GM23338 (cell line): ENCODE results near the gene CMPK1. TPM values are rescaled to one million over a fixed set of nuclear protein-coding genes. Genes with fewer than 3 reads are reported as not detected.
A peak's percentile ranks its signal among the peaks of the same experiment; 100 is the strongest.

Source experiments
- ATAC-seq: fragments of 200-7000 bp; cut with Tn5 transposase; 3 replicates; pipeline ENCODE4 v1.9.1; 2020
- DNase-seq: peaks from one replicate; pipeline ENCODE4 v3.0.0-alpha.2; 2015; ENCODE audit warnings: low spot score
- H2AFZ ChIP-seq: fragments of 200-600 bp; sonication (generic); 2 replicates; pipeline ENCODE4 v1.8.0; 2016; ENCODE audit warnings: antibody characterized with exemption, mild to moderate bottlenecking, moderate library complexity
- H3F3A ChIP-seq: fragments of 200-600 bp; sonication (generic); replicated peaks from 2 replicates; pipeline ENCODE4 v1.8.0; 2017; ENCODE audit warnings: antibody characterized with exemption, mixed run types, low read depth
- H3K27ac ChIP-seq: fragments of 200-600 bp; sonication (generic); 2 replicates; pipeline ENCODE4 v1.6.1; 2016; ENCODE audit warnings: low read depth
- H3K27me3 ChIP-seq: fragments of 200-600 bp; sonication (generic); 2 replicates; pipeline ENCODE4 v1.8.0; 2016; ENCODE audit warnings: mild to moderate bottlenecking, mixed run types, moderate library complexity; ENCODE audit not compliant: insufficient read depth
- H3K36me3 ChIP-seq: fragments of 200-600 bp; sonication (generic); 2 replicates; pipeline ENCODE4 v1.8.0; 2016; ENCODE audit warnings: mild to moderate bottlenecking; ENCODE audit not compliant: insufficient read depth
- H3K4me1 ChIP-seq: fragments of 200-600 bp; sonication (generic); 2 replicates; pipeline ENCODE4 v1.8.0; 2016; ENCODE audit warnings: mild to moderate bottlenecking, moderate library complexity; ENCODE audit not compliant: insufficient read depth
- H3K4me2 ChIP-seq: fragments of 200-600 bp; sonication (generic); 2 replicates; pipeline ENCODE4 v1.7.1; 2017; ENCODE audit warnings: mixed run types
- H3K4me3 ChIP-seq: fragments of 200-600 bp; sonication (generic); 2 replicates; pipeline ENCODE4 v1.6.1; 2016; ENCODE audit warnings: mixed run types
- H3K79me2 ChIP-seq: fragments of 200-600 bp; sonication (generic); replicated peaks from 2 replicates; pipeline ENCODE4 v1.8.0; 2017; ENCODE audit warnings: mild to moderate bottlenecking; ENCODE audit not compliant: insufficient read depth
- H3K9me2 ChIP-seq: fragments of 200-600 bp; sonication (generic); 2 replicates; pipeline ENCODE4 v1.8.0; 2017; ENCODE audit not compliant: insufficient read depth
- H4K20me1 ChIP-seq: fragments of 200-600 bp; sonication (generic); replicated peaks from 2 replicates; pipeline ENCODE4 v1.8.0; 2017; ENCODE audit warnings: mild to moderate bottlenecking; ENCODE audit not compliant: insufficient read depth
- H3K27ac Mint-ChIP-seq: 2 replicates; pipeline ENCODE4 v1.8.0; 2020; ENCODE audit warnings: inconsistent platforms, mild to moderate bottlenecking, moderate library complexity, mixed read lengths
- H3K27me3 Mint-ChIP-seq: 3 replicates; pipeline ENCODE4 v1.8.0; 2022; ENCODE audit warnings: low read depth, mild to moderate bottlenecking, moderate library complexity, mixed read lengths, inconsistent platforms; ENCODE audit not compliant: insufficient read depth, poor library complexity
- H3K36me3 Mint-ChIP-seq: 3 replicates; pipeline ENCODE4 v1.8.0; 2021; ENCODE audit warnings: low read depth, mild to moderate bottlenecking, inconsistent platforms, moderate library complexity, mixed read lengths
- H3K4me1 Mint-ChIP-seq: 3 replicates; pipeline ENCODE4 v1.8.0; 2020; ENCODE audit warnings: mild to moderate bottlenecking, inconsistent platforms, mixed read lengths
- H3K4me3 Mint-ChIP-seq: 3 replicates; pipeline ENCODE4 v1.8.0; 2021; ENCODE audit warnings: moderate library complexity, mild to moderate bottlenecking, inconsistent platforms, mixed read lengths
- H3K9me3 Mint-ChIP-seq: 3 replicates; pipeline ENCODE4 v1.8.0; 2020; ENCODE audit warnings: moderate library complexity, mild to moderate bottlenecking, inconsistent platforms, mixed read lengths
- CREB1 ChIP-seq: fragments of 250-450 bp; sonication (Bioruptor Pico); IDR thresholded peaks from 2 replicates; pipeline ENCODE4 v1.5.0; 2020; ENCODE audit warnings: low read depth, mild to moderate bottlenecking, moderate library complexity
- ETS1 ChIP-seq: IDR thresholded peaks from 2 replicates; pipeline ENCODE4 v1.6.1; 2016; ENCODE audit warnings: antibody characterized with exemption
- EZH2phosphoT487 ChIP-seq: fragments of 200-600 bp; sonication (generic); IDR thresholded peaks from one replicate; pipeline ENCODE4 v1.8.1; 2018; ENCODE audit warnings: antibody characterized with exemption; ENCODE audit not compliant: unreplicated experiment
- NANOG ChIP-seq: IDR thresholded peaks from 2 replicates; pipeline ENCODE4 v1.6.1; 2016; ENCODE audit warnings: antibody characterized with exemption, borderline replicate concordance
- POLR2AphosphoS5 ChIP-seq: IDR thresholded peaks from 2 replicates; pipeline ENCODE4 v1.6.1; 2016; ENCODE audit warnings: antibody characterized with exemption, low read depth
- ZNF331 ChIP-seq: fragments of 250-450 bp; sonication (Bioruptor Pico); IDR thresholded peaks from 2 replicates; pipeline ENCODE4 v1.5.0; 2020; ENCODE audit warnings: low read depth, mild to moderate bottlenecking, moderate library complexity
- polyA plus RNA-seq: library from polyadenylated mRNA; unstranded; fragments of >200 nt; fragmentation: Nextera tagmentation; extraction: Ambion mirVana; gene quantifications from 2 replicates; pipeline ENCODE4 v1.2.1, GENCODE V29; 2016
- total RNA-seq: library from RNA; depleted of rRNA; stranded (reverse); fragments of >200 nt; shearing (Covaris generic); gene quantifications from 2 replicates; pipeline ENCODE4 v1.2.3, GENCODE V29; 2014
- TF ChIP-seq, protein P1 (sequence below): fragments of 250-450 bp; sonication (Bioruptor Pico); IDR thresholded peaks from 2 replicates; pipeline ENCODE4 v1.5.0; 2020; ENCODE audit warnings: mild to moderate bottlenecking, moderate library complexity
- TF ChIP-seq, protein P2 (sequence below), 2 experiments: fragments of 200-600 bp in 1 of 2; sonication (generic) in 1 of 2; conservative IDR thresholded peaks; 2 replicates each; pipeline versions ENCODE4 v1.5.1 to v1.6.1; 2016 to 2017; ENCODE audit warnings: antibody characterized with exemption in 2 of 2, low read depth in 2 of 2, mild to moderate bottlenecking in 2 of 2, moderate library complexity in 1 of 2

CMPK1 gene
- total and polyA plus RNA-seq, 2 experiments from 2014 or later, result 22.8 to 28.6 TPM

GRCh38 chr1:47403321-47403910 is 69.8 kb downstream of the CMPK1 start (continued):
- TF ChIP-seq, protein P1, sequence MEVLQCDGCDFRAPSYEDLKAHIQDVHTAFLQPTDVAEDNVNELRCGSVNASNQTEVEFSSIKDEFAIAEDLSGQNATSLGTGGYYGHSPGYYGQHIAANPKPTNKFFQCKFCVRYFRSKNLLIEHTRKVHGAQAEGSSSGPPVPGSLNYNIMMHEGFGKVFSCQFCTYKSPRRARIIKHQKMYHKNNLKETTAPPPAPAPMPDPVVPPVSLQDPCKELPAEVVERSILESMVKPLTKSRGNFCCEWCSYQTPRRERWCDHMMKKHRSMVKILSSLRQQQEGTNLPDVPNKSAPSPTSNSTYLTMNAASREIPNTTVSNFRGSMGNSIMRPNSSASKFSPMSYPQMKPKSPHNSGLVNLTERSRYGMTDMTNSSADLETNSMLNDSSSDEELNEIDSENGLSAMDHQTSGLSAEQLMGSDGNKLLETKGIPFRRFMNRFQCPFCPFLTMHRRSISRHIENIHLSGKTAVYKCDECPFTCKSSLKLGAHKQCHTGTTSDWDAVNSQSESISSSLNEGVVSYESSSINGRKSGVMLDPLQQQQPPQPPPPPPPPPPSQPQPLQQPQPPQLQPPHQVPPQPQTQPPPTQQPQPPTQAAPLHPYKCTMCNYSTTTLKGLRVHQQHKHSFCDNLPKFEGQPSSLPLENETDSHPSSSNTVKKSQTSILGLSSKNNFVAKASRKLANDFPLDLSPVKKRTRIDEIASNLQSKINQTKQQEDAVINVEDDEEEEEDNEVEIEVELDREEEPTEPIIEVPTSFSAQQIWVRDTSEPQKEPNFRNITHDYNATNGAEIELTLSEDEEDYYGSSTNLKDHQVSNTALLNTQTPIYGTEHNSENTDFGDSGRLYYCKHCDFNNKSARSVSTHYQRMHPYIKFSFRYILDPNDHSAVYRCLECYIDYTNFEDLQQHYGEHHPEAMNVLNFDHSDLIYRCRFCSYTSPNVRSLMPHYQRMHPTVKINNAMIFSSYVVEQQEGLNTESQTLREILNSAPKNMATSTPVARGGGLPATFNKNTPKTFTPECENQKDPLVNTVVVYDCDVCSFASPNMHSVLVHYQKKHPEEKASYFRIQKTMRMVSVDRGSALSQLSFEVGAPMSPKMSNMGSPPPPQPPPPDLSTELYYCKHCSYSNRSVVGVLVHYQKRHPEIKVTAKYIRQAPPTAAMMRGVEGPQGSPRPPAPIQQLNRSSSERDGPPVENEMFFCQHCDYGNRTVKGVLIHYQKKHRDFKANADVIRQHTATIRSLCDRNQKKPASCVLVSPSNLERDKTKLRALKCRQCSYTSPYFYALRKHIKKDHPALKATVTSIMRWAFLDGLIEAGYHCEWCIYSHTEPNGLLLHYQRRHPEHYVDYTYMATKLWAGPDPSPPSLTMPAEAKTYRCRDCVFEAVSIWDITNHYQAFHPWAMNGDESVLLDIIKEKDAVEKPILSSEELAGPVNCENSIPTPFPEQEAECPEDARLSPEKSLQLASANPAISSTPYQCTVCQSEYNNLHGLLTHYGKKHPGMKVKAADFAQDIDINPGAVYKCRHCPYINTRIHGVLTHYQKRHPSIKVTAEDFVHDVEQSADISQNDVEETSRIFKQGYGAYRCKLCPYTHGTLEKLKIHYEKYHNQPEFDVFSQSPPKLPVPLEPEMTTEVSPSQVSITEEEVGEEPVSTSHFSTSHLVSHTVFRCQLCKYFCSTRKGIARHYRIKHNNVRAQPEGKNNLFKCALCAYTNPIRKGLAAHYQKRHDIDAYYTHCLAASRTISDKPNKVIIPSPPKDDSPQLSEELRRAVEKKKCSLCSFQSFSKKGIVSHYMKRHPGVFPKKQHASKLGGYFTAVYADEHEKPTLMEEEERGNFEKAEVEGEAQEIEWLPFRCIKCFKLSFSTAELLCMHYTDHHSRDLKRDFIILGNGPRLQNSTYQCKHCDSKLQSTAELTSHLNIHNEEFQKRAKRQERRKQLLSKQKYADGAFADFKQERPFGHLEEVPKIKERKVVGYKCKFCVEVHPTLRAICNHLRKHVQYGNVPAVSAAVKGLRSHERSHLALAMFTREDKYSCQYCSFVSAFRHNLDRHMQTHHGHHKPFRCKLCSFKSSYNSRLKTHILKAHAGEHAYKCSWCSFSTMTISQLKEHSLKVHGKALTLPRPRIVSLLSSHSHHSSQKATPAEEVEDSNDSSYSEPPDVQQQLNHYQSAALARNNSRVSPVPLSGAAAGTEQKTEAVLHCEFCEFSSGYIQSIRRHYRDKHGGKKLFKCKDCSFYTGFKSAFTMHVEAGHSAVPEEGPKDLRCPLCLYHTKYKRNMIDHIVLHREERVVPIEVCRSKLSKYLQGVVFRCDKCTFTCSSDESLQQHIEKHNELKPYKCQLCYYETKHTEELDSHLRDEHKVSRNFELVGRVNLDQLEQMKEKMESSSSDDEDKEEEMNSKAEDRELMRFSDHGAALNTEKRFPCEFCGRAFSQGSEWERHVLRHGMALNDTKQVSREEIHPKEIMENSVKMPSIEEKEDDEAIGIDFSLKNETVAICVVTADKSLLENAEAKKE, result no peak
- TF ChIP-seq NANOG (no peak), EZH2phosphoT487 (no peak), ZNF331 (CRISPR knock-in tag) (no peak), POLR2AphosphoS5 (no peak), CREB1 (CRISPR knock-in tag) (no peak), ETS1 (no peak)

DNA sequence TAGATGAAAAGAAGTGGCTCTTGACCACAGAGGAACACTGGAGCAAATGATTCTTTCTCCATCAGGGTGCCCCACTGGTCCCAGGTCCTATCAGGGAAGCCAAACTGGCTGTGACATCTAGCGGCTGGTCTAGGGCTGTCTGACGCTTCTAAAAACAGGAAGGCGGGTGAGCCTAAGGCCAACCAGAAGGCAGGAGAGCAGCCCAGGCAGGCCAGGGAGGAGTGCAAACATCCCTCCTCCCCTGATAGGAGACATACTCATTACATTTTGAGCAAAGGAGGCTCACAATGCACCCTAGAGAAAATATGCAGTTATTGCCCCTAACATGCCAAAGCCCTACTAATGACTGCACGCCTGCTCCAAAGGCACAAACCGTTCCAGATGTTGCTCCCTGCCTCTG is 72.1 kb downstream of the CMPK1 start:
- 0 out of 3 replicates have a peak, but pooled peaks cover 2% of the 10 kb centered on the region for H3K4me1 Mint-ChIP-seq
- Histone ChIP-seq H3K4me1 (no peaks in the 10 kb centered on the region), H3K36me3 (no peaks in the 10 kb centered on the region), H3K79me2 (no peaks in the 10 kb centered on the region), H3K4me2 (no peak overlapping the region), H3K4me3 (no peak overlapping the region), H2AFZ (0 out of 2 replicates have a peak overlapping the region, but pooled peaks have one; percentile 38), H3K27ac (no peak overlapping the region), H3F3A (no peaks in the 10 kb centered on the region), H3K9me2 (no peaks in the 10 kb centered on the region), H3K27me3 (no peaks in the 10 kb centered on the region), H4K20me1 (no peaks in the 10 kb centered on the region)
- no peak overlapping the region for H3K4me3 Mint-ChIP-seq
- H3K9me3 Mint-ChIP-seq, result no peaks in the 10 kb centered on the region
- peaks cover 8% of the 10 kb centered on the region for H3K27me3 Mint-ChIP-seq
- ATAC-seq, result peak; percentile 68
- H3K36me3 Mint-ChIP-seq, result no peaks in the 10 kb centered on the region
- DNase-seq, result no peak
- H3K27ac Mint-ChIP-seq, result no peak overlapping the region
- TF ChIP-seq, protein P2, sequence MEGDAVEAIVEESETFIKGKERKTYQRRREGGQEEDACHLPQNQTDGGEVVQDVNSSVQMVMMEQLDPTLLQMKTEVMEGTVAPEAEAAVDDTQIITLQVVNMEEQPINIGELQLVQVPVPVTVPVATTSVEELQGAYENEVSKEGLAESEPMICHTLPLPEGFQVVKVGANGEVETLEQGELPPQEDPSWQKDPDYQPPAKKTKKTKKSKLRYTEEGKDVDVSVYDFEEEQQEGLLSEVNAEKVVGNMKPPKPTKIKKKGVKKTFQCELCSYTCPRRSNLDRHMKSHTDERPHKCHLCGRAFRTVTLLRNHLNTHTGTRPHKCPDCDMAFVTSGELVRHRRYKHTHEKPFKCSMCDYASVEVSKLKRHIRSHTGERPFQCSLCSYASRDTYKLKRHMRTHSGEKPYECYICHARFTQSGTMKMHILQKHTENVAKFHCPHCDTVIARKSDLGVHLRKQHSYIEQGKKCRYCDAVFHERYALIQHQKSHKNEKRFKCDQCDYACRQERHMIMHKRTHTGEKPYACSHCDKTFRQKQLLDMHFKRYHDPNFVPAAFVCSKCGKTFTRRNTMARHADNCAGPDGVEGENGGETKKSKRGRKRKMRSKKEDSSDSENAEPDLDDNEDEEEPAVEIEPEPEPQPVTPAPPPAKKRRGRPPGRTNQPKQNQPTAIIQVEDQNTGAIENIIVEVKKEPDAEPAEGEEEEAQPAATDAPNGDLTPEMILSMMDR (conservative IDR thresholded peaks at IDR 0.05; ENCODE audit: low read depth in 2 of 2), result 0 out of 4 replicates have a peak, but pooled peaks of 1 of the 2 experiments have one; percentile 13
- no peak for TF ChIP-seq POLR2AphosphoS5
